GM12878 (cell line): ENCODE results near the gene PLXNA2. TPM values are rescaled to one million over a fixed set of nuclear protein-coding genes. Genes with fewer than 3 reads are reported as not detected.

Source experiments
- ATAC-seq: fragments of 200-7000 bp; cut with Tn5 transposase; 3 replicates; pipeline ENCODE4 v1.9.1; 2020; ENCODE audit warnings: mild to moderate bottlenecking, moderate library complexity
- BruUV-seq: library from RNA; stranded (reverse); fragments of 400-500 nt; replicated peaks from 2 replicates; lab custom pipeline; 2021; lab: Mats Ljungman, UMichigan
- CTCF ChIA-PET: fragments of 300-600 bp; sonication (Branson Sonifier 250); formaldehyde crosslinking; extraction: SDS; loops from one replicate; lab custom pipeline; 2021; ENCODE audit warnings: inconsistent platforms; lab: Yijun Ruan, JAX
- POLR2A ChIA-PET: fragments of 350-600 bp; formaldehyde crosslinking; extraction: SDS; loops from one replicate; lab custom pipeline; 2021; ENCODE audit warnings: inconsistent platforms; lab: Charles Lee
- RAD21 ChIA-PET: fragments of 300-600 bp; sonication (Branson Sonifier 250); formaldehyde crosslinking; loops from one replicate; lab custom pipeline; 2023; ENCODE audit warnings: antibody characterized with exemption; ENCODE audit not compliant: unreplicated experiment; lab: Charles Lee
- SMC1A ChIA-PET: fragments of 300-600 bp; sonication (Branson Sonifier 250); formaldehyde crosslinking; loops from one replicate; lab custom pipeline; 2023; ENCODE audit not compliant: unreplicated experiment, uncharacterized antibody; lab: Charles Lee
- DNase-seq: peaks from one replicate; pipeline ENCODE4 v3.0.0-alpha.2; 2011; ENCODE audit warnings: low read depth, low spot score
- FAIRE-seq: peaks from 3 replicates; lab custom pipeline; 2011; peaks lifted over from hg19 to GRCh38; lab: Jason Lieb, UNC
- H2AFZ ChIP-seq: 2 replicates; pipeline ENCODE4 v1.6.0; 2011; ENCODE audit warnings: low read depth, low read length, control low read depth; ENCODE audit not compliant: control insufficient read depth
- H3K27ac ChIP-seq: 2 replicates; pipeline ENCODE4 v1.5.1; 2011; ENCODE audit warnings: control low read depth; ENCODE audit not compliant: control insufficient read depth, insufficient read depth
- H3K27me3 ChIP-seq, 2 experiments: replicated peaks in 1 of 2; 2 replicates each; pipeline versions ENCODE4 v1.6.0 to v1.6.1; 2011; ENCODE audit warnings: low read length in 1 of 2; ENCODE audit not compliant: control insufficient read depth in 2 of 2, insufficient read depth in 2 of 2
- H3K36me3 ChIP-seq, 2 experiments: 2 replicates each; pipeline ENCODE4 v1.5.1; 2011; ENCODE audit warnings: low read length in 1 of 2; ENCODE audit not compliant: control insufficient read depth in 2 of 2, insufficient read depth in 2 of 2
- H3K4me1 ChIP-seq: 2 replicates; pipeline ENCODE4 v1.6.1; 2011; ENCODE audit warnings: mild to moderate bottlenecking, low read length, moderate library complexity, mixed read lengths; ENCODE audit not compliant: control insufficient read depth, insufficient read depth
- H3K4me2 ChIP-seq: 2 replicates; pipeline ENCODE4 v1.6.0; 2011; ENCODE audit warnings: control low read depth; ENCODE audit not compliant: control insufficient read depth, insufficient read depth
- H3K4me3 ChIP-seq: fragments of 200-600 bp; sonication (generic); 2 replicates; pipeline ENCODE4 v1.5.1; 2016
- H3K79me2 ChIP-seq: 2 replicates; pipeline ENCODE4 v1.6.0; 2011; ENCODE audit warnings: low read length; ENCODE audit not compliant: control insufficient read depth, insufficient read depth
- H3K9ac ChIP-seq: 2 replicates; pipeline ENCODE4 v1.8.0; 2011; ENCODE audit warnings: low read length, control low read depth, mixed read lengths; ENCODE audit not compliant: control insufficient read depth, insufficient read depth
- H3K9me3 ChIP-seq: replicated peaks from 3 replicates; pipeline ENCODE4 v1.5.1; 2011; ENCODE audit warnings: mild to moderate bottlenecking, low read length; ENCODE audit not compliant: control insufficient read depth, insufficient read depth
- H4K20me1 ChIP-seq: 2 replicates; pipeline ENCODE4 v1.6.0; 2011; ENCODE audit not compliant: control insufficient read depth, insufficient read depth
- BACH1 ChIP-seq: fragments of 450-650 bp; IDR thresholded peaks from 2 replicates; pipeline ENCODE4 v1.6.1; 2017; ENCODE audit warnings: mild to moderate bottlenecking, borderline replicate concordance
- CEBPZ ChIP-seq: fragments of 150-350 bp; IDR thresholded peaks from 2 replicates; pipeline ENCODE4 v1.6.1; 2016; ENCODE audit warnings: low read depth, low read length
- CHD4 ChIP-seq: fragments of 200-600 bp; sonication (generic); IDR thresholded peaks from 2 replicates; pipeline ENCODE4 v1.6.1; 2016; ENCODE audit warnings: mild to moderate bottlenecking
- CREB1 ChIP-seq: IDR thresholded peaks from 2 replicates; pipeline ENCODE4 v1.6.1; 2012; ENCODE audit warnings: low read depth, mild to moderate bottlenecking, inconsistent platforms
- CREM ChIP-seq: IDR thresholded peaks from 2 replicates; pipeline ENCODE4 v1.6.1; 2014; ENCODE audit warnings: antibody characterized with exemption, low read depth
- EP300 ChIP-seq, 2 experiments: fragments of 150-350 bp in 1 of 2; IDR thresholded peaks; 2 replicates each; pipeline ENCODE4 v1.6.1; 2011 to 2012; ENCODE audit warnings: low read depth in 2 of 2, low read length in 2 of 2, borderline replicate concordance in 1 of 2, improper control_type of control experiment in 1 of 2, inconsistent platforms in 1 of 2; ENCODE audit not compliant: control insufficient read depth in 1 of 2
- FOXM1 ChIP-seq: IDR thresholded peaks from 2 replicates; pipeline ENCODE4 v1.6.1; 2012; ENCODE audit warnings: low read depth, mild to moderate bottlenecking, inconsistent platforms, low read length, moderate library complexity
- MXI1 ChIP-seq: fragments of 150-350 bp; IDR thresholded peaks from 2 replicates; pipeline ENCODE4 v1.6.1; 2011; ENCODE audit warnings: low read depth, mild to moderate bottlenecking, inconsistent platforms, low read length, improper control_type of control experiment
- PAX8 ChIP-seq: fragments of 450-650 bp; IDR thresholded peaks from 2 replicates; pipeline ENCODE4 v1.6.1; 2017; ENCODE audit warnings: mild to moderate bottlenecking, moderate library complexity
- POLR2AphosphoS2 ChIP-seq: IDR thresholded peaks from 2 replicates; pipeline ENCODE4 v1.6.1; 2011; ENCODE audit warnings: low read depth, mild to moderate bottlenecking, low read length, improper control_type of control experiment, moderate library complexity
- SUZ12 ChIP-seq: fragments of 200-600 bp; sonication (generic); IDR thresholded peaks from one replicate; pipeline ENCODE4 v1.6.1; 2018; ENCODE audit warnings: antibody characterized with exemption, mild to moderate bottlenecking; ENCODE audit not compliant: unreplicated experiment
- USF2 ChIP-seq: IDR thresholded peaks from 2 replicates; pipeline ENCODE4 v1.6.1; 2011; ENCODE audit warnings: low read depth, low read length, improper control_type of control experiment, borderline replicate concordance
- ZNF592 ChIP-seq: fragments of 450-650 bp; IDR thresholded peaks from 2 replicates; pipeline ENCODE4 v1.6.1; 2017; ENCODE audit warnings: mild to moderate bottlenecking, moderate library complexity
- ZSCAN29 ChIP-seq: fragments of 450-650 bp; IDR thresholded peaks from 2 replicates; pipeline ENCODE4 v1.6.1; 2017; ENCODE audit warnings: mild to moderate bottlenecking, moderate library complexity
- WGBS: methylation state at CpG from one replicate; pipeline ENCODE4 v1.1.6; 2016; ENCODE audit warnings: low lambda C conversion rate; ENCODE audit not compliant: insufficient replicate concordance, insufficient coverage; ENCODE audit errors: missing lambda C conversion rate; 5-methylcytosine and 5-hydroxymethylcytosine counted together
- in situ Hi-C: fragments of 300-500 bp; cut with MboI; formaldehyde crosslinking; loops from 9 replicates; pipeline ENCODE4 v1.14.3; 2018; ENCODE audit warnings: mixed read lengths
- intact Hi-C: fragments of 100-400 bp; cut with micrococcal nuclease; formaldehyde crosslinking; loops from one replicate; pipeline ENCODE4 v1.14.2; 2022; ENCODE audit not compliant: unreplicated experiment
- polyA plus RNA-seq, 11 experiments: library from polyadenylated mRNA; depleted of rRNA in 4 of 11; unstranded in 6 of 11; stranded (reverse) in 5 of 11; fragments of >200 nt; fragmentation: Nextera tagmentation in 4 of 11; fragmentation: Illumina TruSeq in 1 of 11; extraction: Ambion mirVana in 4 of 11; extraction: Trizol in 1 of 11; gene quantifications; 1 replicate in 1 of 11; 2 replicates in 10 of 11; pipeline versions ENCODE4 v1.2.1 to v1.2.3, GENCODE V29; 2011 to 2016; ENCODE audit warnings: inconsistent platforms in 2 of 11, missing spikeins in 2 of 11, low read depth in 1 of 11
- total RNA-seq, 4 experiments: library from RNA; depleted of rRNA in 3 of 4; stranded (reverse); fragments of >200 nt in 3 of 4; fragmentation: Illumina TruSeq in 1 of 4; extraction: Trizol in 1 of 4; gene quantifications; 2 replicates each; pipeline versions ENCODE4 v1.2.1 to v1.2.3, GENCODE V29; 2013 to 2021

The PLXNA2 gene
- total and polyA plus RNA-seq, 10 of the 15 experiments (the other 5 are each of a cell fraction or from before 2014, with no cell fraction given), result under 0.01 to 0.08 (median 0.07) TPM; not detected in 4

GRCh38 chr1:208084764-208085163, 159.4 kb downstream of the PLXNA2 start (continued):
- TF ChIP-seq USF2 (no peak), PAX8 (no peak), CHD4 (no peak), SUZ12 (no peak), ZNF592 (no peak), FOXM1 (no peak)

- ChIA-PET POLR2A (no interaction called here), SMC1A (no interaction called here), CTCF (interaction anchor here (0.6 kb wide), 1 partner anchor 161 kb away, joined by 3 read pairs; no protein-coding TSS in a partner anchor), RAD21 (interaction anchor here (0.9 kb wide), 1 partner anchor 62 kb away, joined by 4 read pairs; no protein-coding TSS in a partner anchor)
- FAIRE-seq (no peak), DNase-seq (no peak), ATAC-seq (no peak)
- Histone ChIP-seq H3K4me3 (no peak overlapping the region), H3K27ac (no peak overlapping the region), H2AFZ (no peak overlapping the region), H3K79me2 (no peaks in the 10 kb centered on the region), H3K4me2 (no peak overlapping the region), H3K27me3 (no peaks in the 10 kb centered on the region; a peak in 1 of 4 replicates), H3K36me3 (no peaks in the 10 kb centered on the region), H4K20me1 (no peaks in the 10 kb centered on the region), H3K4me1 (no peaks in the 10 kb centered on the region; the same call in 1 of the 2 replicates), H3K9ac (no peak overlapping the region), H3K9me3 (no peaks in the 10 kb centered on the region)
- 69% methylated on average over 16 of the region's 16 CpGs for WGBS
- BruUV-seq, result no TSS peak
- in situ Hi-C loops, result no loop called here
- intact Hi-C loops, result no loop called here
- TF ChIP-seq CEBPZ (no peak), CREM (no peak), CREB1 (no peak), EP300 (IDR thresholded peaks at IDR 0.05; ENCODE audit: borderline replicate concordance in 1 of 2, control insufficient read depth in 1 of 2, low read depth in 2 of 2, low read length in 2 of 2) (no peak), CHD4 (no peak), ZSCAN29 (no peak), BACH1 (no peak), POLR2AphosphoS2 (no peak), MXI1 (no peak)
These were observed 160.0 kb downstream of the PLXNA2 start for GRCh38 chr1:208084220-208084619.
